B cell (primary cell): ENCODE results near the gene IL17RE. TPM values are rescaled to one million over a fixed set of nuclear protein-coding genes. Genes with fewer than 3 reads are reported as not detected.

ENCODE experiments used
- ATAC-seq: fragments of 200-7000 bp; cut with Tn5 transposase; one replicate; pipeline ENCODE4 v1.10.0; 2021; ENCODE audit warnings: low read depth, mild to moderate bottlenecking, moderate number of reproducible peaks, moderate library complexity
- CTCF ChIA-PET: fragments of 350-600 bp; sonication (Branson Sonifier 250); formaldehyde crosslinking; loops from one replicate; lab custom pipeline; 2021; ENCODE audit warnings: antibody characterized with exemption, inconsistent platforms; lab: Charles Lee
- POLR2A ChIA-PET: fragments of 350-600 bp; sonication (Branson Sonifier 250); formaldehyde crosslinking; loops from one replicate; lab custom pipeline; 2021; ENCODE audit warnings: antibody characterized with exemption; lab: Charles Lee
- DNase-seq: peaks from one replicate; pipeline ENCODE4 v3.0.0; 2013
- H2AFZ ChIP-seq: 2 replicates; pipeline ENCODE4 v1.6.1; 2012; ENCODE audit warnings: mild to moderate bottlenecking, low read depth, low read length; ENCODE audit not compliant: insufficient read depth, poor library complexity, severe bottlenecking
- H3K27ac ChIP-seq, 2 donors: 1 replicate in 1 of 2; 2 replicates in 1 of 2; pipeline ENCODE4 v1.5.1; 2012 to 2013; ENCODE audit warnings: low read length in 2 of 2, mild to moderate bottlenecking in 2 of 2, moderate library complexity in 1 of 2
- H3K27me3 ChIP-seq, 4 experiments: fragments of 200-600 bp in 1 of 4; sonication (generic) in 1 of 4; replicated peaks in 1 of 4; 1 replicate in 2 of 4; 2 replicates in 2 of 4; pipeline versions ENCODE4 v1.6.1 to v1.7.0; 2013 to 2016; ENCODE audit warnings: low read length in 3 of 4, mild to moderate bottlenecking in 2 of 4, mixed read lengths in 1 of 4, moderate library complexity in 1 of 4; ENCODE audit not compliant: insufficient read depth in 4 of 4, control insufficient read depth in 3 of 4; ENCODE audit errors: control extremely low read depth in 1 of 4
- H3K36me3 ChIP-seq, 2 experiments: replicated peaks in 1 of 2; 1 replicate in 1 of 2; 2 replicates in 1 of 2; pipeline versions ENCODE4 v1.6.1 to v1.7.1; 2013; ENCODE audit warnings: low read length in 1 of 2; ENCODE audit not compliant: insufficient read depth in 2 of 2, control insufficient read depth in 1 of 2; ENCODE audit errors: control extremely low read depth in 1 of 2, extremely low read depth in 1 of 2
- H3K4me1 ChIP-seq, 2 donors: fragments of 200-600 bp in 1 of 2; sonication (generic) in 1 of 2; 1 replicate in 1 of 2; 2 replicates in 1 of 2; pipeline versions ENCODE4 v1.5.1 to v1.6.1; 2013 to 2017; ENCODE audit warnings: low read length in 2 of 2; ENCODE audit not compliant: control insufficient read depth in 2 of 2, insufficient read depth in 2 of 2
- H3K4me2 ChIP-seq: replicated peaks from 2 replicates; pipeline ENCODE3; 2012; ENCODE audit warnings: mild to moderate bottlenecking, low read depth, low read length; ENCODE audit not compliant: poor library complexity, severe bottlenecking
- H3K4me3 ChIP-seq, 5 experiments: fragments of 200-600 bp in 1 of 5; sonication (generic) in 1 of 5; 1 replicate in 3 of 5; 2 replicates in 2 of 5; pipeline versions ENCODE4 v1.5.1 to v1.7.0; 2011 to 2016; ENCODE audit warnings: low read length in 4 of 5, mild to moderate bottlenecking in 4 of 5, low read depth in 2 of 5, control low read depth in 1 of 5, moderate library complexity in 1 of 5; ENCODE audit not compliant: insufficient read depth in 1 of 5; ENCODE audit errors: control extremely low read depth in 1 of 5, extremely low read depth in 1 of 5
- H3K79me2 ChIP-seq: fragments of 200-600 bp; sonication (generic); one replicate; pipeline ENCODE4 v1.6.0; 2016; ENCODE audit warnings: low read length; ENCODE audit not compliant: control insufficient read depth, insufficient read depth
- H3K9ac ChIP-seq: fragments of 200-600 bp; sonication (generic); 2 replicates; pipeline ENCODE4 v1.6.1; 2017; ENCODE audit warnings: mild to moderate bottlenecking, low read length, moderate library complexity
- H3K9me3 ChIP-seq, 3 donors: one replicate each; pipeline versions ENCODE4 v1.6.1 to v1.7.1; 2013; ENCODE audit warnings: low read length in 2 of 3; ENCODE audit not compliant: control insufficient read depth in 2 of 3, insufficient read depth in 1 of 3; ENCODE audit errors: control extremely low read depth in 1 of 3
- H4K20me1 ChIP-seq: 2 replicates; pipeline ENCODE4 v1.6.0; 2012; ENCODE audit warnings: mild to moderate bottlenecking, low read length; ENCODE audit not compliant: insufficient read depth, control insufficient read depth, poor library complexity, severe bottlenecking
- H3K27ac Mint-ChIP-seq: one replicate; pipeline ENCODE4 v1.8.0; 2021; ENCODE audit warnings: mixed read lengths
- H3K27me3 Mint-ChIP-seq: one replicate; pipeline ENCODE4 v1.8.0; 2021; ENCODE audit warnings: mixed read lengths
- H3K4me1 Mint-ChIP-seq: one replicate; pipeline ENCODE4 v1.8.0; 2021; ENCODE audit warnings: mixed read lengths
- H3K4me3 Mint-ChIP-seq: one replicate; pipeline ENCODE4 v1.8.0; 2021; ENCODE audit warnings: mixed read lengths
- H3K9me3 Mint-ChIP-seq: one replicate; pipeline ENCODE4 v1.8.0; 2022; ENCODE audit warnings: mixed read lengths; ENCODE audit not compliant: insufficient read depth
- CTCF ChIP-seq: fragments of 200-600 bp; IDR thresholded peaks from one replicate; pipeline ENCODE4 v1.8.0; 2022; ENCODE audit warnings: antibody characterized with exemption, mild to moderate bottlenecking
- EZH2 ChIP-seq: IDR thresholded peaks from 2 replicates; pipeline ENCODE4 v1.6.1; 2012; ENCODE audit warnings: borderline replicate concordance, low read depth, mild to moderate bottlenecking, moderate library complexity, low read length; ENCODE audit not compliant: insufficient read depth, poor library complexity, severe bottlenecking
- WGBS: methylation state at CpG from one replicate; pipeline ENCODE4 v1.1.5; 2013; ENCODE audit warnings: missing lambda C conversion rate; ENCODE audit not compliant: insufficient coverage; 5-methylcytosine and 5-hydroxymethylcytosine counted together
- intact Hi-C: fragments of 100-400 bp; cut with micrococcal nuclease; formaldehyde crosslinking; loops from one replicate; pipeline ENCODE4 v1.10.0; 2022
- polyA plus RNA-seq: library from polyadenylated mRNA; depleted of rRNA; stranded (reverse); fragments of >200 nt; gene quantifications from 2 replicates; pipeline ENCODE4 v1.2.3, GENCODE V29; 2012
- total RNA-seq, 2 donors: library from RNA; stranded (reverse); fragments of 120-200 nt in 1 of 2; gene quantifications; 1 replicate in 1 of 2; 2 replicates in 1 of 2; pipeline versions ENCODE4 v1.2.3 to v1.2.4, GENCODE V29; 2013 to 2022

Gene IL17RE
- total and polyA plus RNA-seq, 2 donors (not counting 1 experiment from before 2014, with no cell fraction given): 0.37 TPM; not detected in 1

GRCh38 chr3:9942934-9943690, 40.5 kb downstream of the IL17RE start:
- Histone ChIP-seq H3K79me2 (no peaks in the 10 kb centered on the region), H2AFZ (no peak overlapping the region), H3K4me3 (no peak overlapping the region), H3K27me3 (no peaks in the 10 kb centered on the region), H3K4me1 (peaks cover 0 to 5% of the 10 kb centered on the region in 2 donors), H3K27ac (no peak overlapping the region), H3K9me3 (no peaks in the 10 kb centered on the region), H3K4me2 (no peak overlapping the region), H3K9ac (no peak overlapping the region), H4K20me1 (no peaks in the 10 kb centered on the region), H3K36me3 (peaks cover 0 to 8% of the 10 kb centered on the region in 2 experiments)
- TF ChIP-seq CTCF (no peak), EZH2 (no peak)
- 93% methylated on average over 10 of the region's 11 CpGs for whole genome bisulfite sequencing
- ATAC-seq (no peak), DNase-seq (no peak)
- Mint-ChIP-seq H3K9me3 (no peaks in the 10 kb centered on the region), H3K4me1 (peaks cover 5% of the 10 kb centered on the region), H3K27me3 (no peaks in the 10 kb centered on the region), H3K4me3 (no peak overlapping the region), H3K27ac (no peak overlapping the region)
- CTCF ChIA-PET: interaction anchor here (1.6 to 1.7 kb wide), 2 partner anchors 10 to 12 kb away, joined by 3 to 8 read pairs; partner anchors contain the start of gene CRELD1
- POLR2A ChIA-PET: no interaction called here
- intact Hi-C loops: no loop called here

GRCh38 chr3:9944271-9944670, 41.6 kb downstream of the IL17RE start:
- H3K9ac ChIP-seq: no peak overlapping the region
- no peak overlapping the region for H3K4me3 ChIP-seq
- TF ChIP-seq EZH2: no peak
- TF ChIP-seq CTCF: no peak
- no peak overlapping the region for H3K27ac Mint-ChIP-seq
- no peak overlapping the region for H3K4me2 ChIP-seq
- H3K36me3 ChIP-seq: peaks cover 0 to 8% of the 10 kb centered on the region in 2 experiments
- POLR2A ChIA-PET: interaction anchor here (1.1 kb wide), 1 partner anchor 12 kb away, joined by 5 read pairs; the partner anchor contains the start of gene CRELD1
- no peaks in the 10 kb centered on the region for H3K9me3 ChIP-seq
- H3K27ac ChIP-seq: no peak overlapping the region
- DNase-seq: no peak
- CTCF ChIA-PET: interaction anchor here (1.6 kb wide), 1 partner anchor 13 kb away, joined by 3 read pairs; no protein-coding TSS in a partner anchor
- WGBS: 96% methylated on average over 10 of the region's 11 CpGs
- no peaks in the 10 kb centered on the region for H3K27me3 ChIP-seq
- H3K27me3 Mint-ChIP-seq: no peaks in the 10 kb centered on the region
- H2AFZ ChIP-seq: no peak overlapping the region
- H3K9me3 Mint-ChIP-seq: no peaks in the 10 kb centered on the region
- no peak for ATAC-seq
- no peak overlapping the region for H3K4me3 Mint-ChIP-seq
- no peaks in the 10 kb centered on the region for H3K79me2 ChIP-seq
- H3K4me1 Mint-ChIP-seq: peaks cover 5% of the 10 kb centered on the region
- peaks cover 0 to 5% of the 10 kb centered on the region in 2 donors for H3K4me1 ChIP-seq
- intact Hi-C loops: no loop called here
- H4K20me1 ChIP-seq: no peaks in the 10 kb centered on the region
